Stimulated activated CD4-positive, alpha-beta T cell treated with anti-CD3 and anti-CD28 coated beads, Interleukin-15, amount 100 ng/mL, for 48 hours (primary cell): ENCODE measurements around the gene TUBA1A.
A peak's percentile ranks its signal among the peaks of the same experiment; 100 is the strongest.
"Not testable (repeated sequence)": the region's sequence is repeated elsewhere in the genome, so short reads cannot be mapped to it uniquely, and the experiment has no call there.

Experiments
- DNase-seq, 2 donors: peaks; one replicate each; pipeline ENCODE4 v3.0.0-alpha.2; 2020; ENCODE audit warnings: low read depth in 2 of 2

Gene TUBA1A

GRCh38 chr12:49188916-49189367, at the start of gene TUBA1A:
Gene TUBA1A (minus strand): TSS chr12:49189080. CDS start chr12:49188979, 101 bp downstream.
- peak; percentile 90 to 93 for DNase-seq

GRCh38 chr12:49236423-49236822, 47.5 kb upstream of the TUBA1A start:
- no peak for DNase-seq

GRCh38 chr12:49233842-49234526, 45.1 kb upstream of the TUBA1A start:
- peak; percentile 19 to 26 for DNase-seq

- no peak for DNase-seq
These were observed 44.3 kb upstream of the TUBA1A start for GRCh38 chr12:49232940-49233841.

- no peak for DNase-seq
These were observed 43.2 kb upstream of the TUBA1A start for GRCh38 chr12:49231878-49232655.

GRCh38 chr12:49230805-49231194, 41.9 kb upstream of the TUBA1A start:
- DNase-seq, result no peak

GRCh38 chr12:49230176-49230804, 41.4 kb upstream of the TUBA1A start:
- DNase-seq, result no peak

- DNase-seq, result no peak
These were observed 39.8 kb upstream of the TUBA1A start for GRCh38 chr12:49228653-49229052.

- DNase-seq, result no peak
These were observed 38.8 kb upstream of the TUBA1A start for GRCh38 chr12:49227713-49228112.

GRCh38 chr12:49225576-49226166, 36.8 kb upstream of the TUBA1A start:
- DNase-seq, result no peak

- no peak for DNase-seq
These were observed 34.9 kb upstream of the TUBA1A start for GRCh38 chr12:49223590-49224369.

- no peak for DNase-seq
These were observed 34.2 kb upstream of the TUBA1A start for GRCh38 chr12:49223122-49223521.

- DNase-seq, result no peak
These were observed 32.1 kb upstream of the TUBA1A start for GRCh38 chr12:49220972-49221371.

GRCh38 chr12:49219417-49220026, 30.6 kb upstream of the TUBA1A start:
- DNase-seq, result no peak

- no peak for DNase-seq
These were observed 23.7 kb upstream of the TUBA1A start for GRCh38 chr12:49212572-49212971.

GRCh38 chr12:49210703-49211102, 21.8 kb upstream of the TUBA1A start:
- DNase-seq, result not testable (repeated sequence)

GRCh38 chr12:49208676-49209075, 19.8 kb upstream of the TUBA1A start:
- no peak for DNase-seq

GRCh38 chr12:49208146-49208545, 19.3 kb upstream of the TUBA1A start:
- DNase-seq, result no peak

GRCh38 chr12:49206389-49206788, 17.5 kb upstream of the TUBA1A start:
- no peak for DNase-seq
